GM19372 (cell line): ENCODE data around the gene AREG.
"Not testable (repeated sequence)": the region's sequence is repeated elsewhere in the genome, so short reads cannot be mapped to it uniquely, and the experiment has no call there.

Source experiments
- ATAC-seq: cut with Tn5 transposase; IDR thresholded peaks from one replicate; pipeline ENCODE4 v1.9.1; 2021; ENCODE audit warnings: mild to moderate bottlenecking, low read depth, moderate library complexity; ENCODE audit not compliant: unreplicated experiment

Gene AREG, protein sequence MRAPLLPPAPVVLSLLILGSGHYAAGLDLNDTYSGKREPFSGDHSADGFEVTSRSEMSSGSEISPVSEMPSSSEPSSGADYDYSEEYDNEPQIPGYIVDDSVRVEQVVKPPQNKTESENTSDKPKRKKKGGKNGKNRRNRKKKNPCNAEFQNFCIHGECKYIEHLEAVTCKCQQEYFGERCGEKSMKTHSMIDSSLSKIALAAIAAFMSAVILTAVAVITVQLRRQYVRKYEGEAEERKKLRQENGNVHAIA

GRCh38 chr4:74444891-74445642 is at the start of gene AREG:
TSS of gene AREG (plus strand) at chr4:74445136. CDS start at chr4:74445346, 210 bp downstream.
- ATAC-seq: peak; percentile 90

DNA sequence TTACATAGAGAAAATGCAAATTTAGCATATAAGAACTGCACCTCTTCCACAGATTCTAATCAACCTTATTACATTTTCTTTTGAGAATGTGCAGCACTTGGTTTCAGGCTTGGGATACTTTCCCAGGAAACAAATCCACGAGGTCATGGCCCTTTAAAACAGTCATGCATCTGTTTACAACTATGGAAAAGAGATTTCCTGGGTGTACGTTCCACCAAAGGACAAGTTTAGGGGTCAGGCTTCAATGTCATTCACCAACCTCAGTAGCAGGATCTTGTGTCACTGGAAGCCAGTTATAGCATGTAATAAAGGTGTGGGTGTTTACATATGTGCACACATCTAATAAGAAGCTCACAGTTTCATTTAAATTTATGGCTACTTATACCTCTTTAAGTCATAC is 49.3 kb upstream of the AREG start:
- no peak for ATAC-seq

DNA sequence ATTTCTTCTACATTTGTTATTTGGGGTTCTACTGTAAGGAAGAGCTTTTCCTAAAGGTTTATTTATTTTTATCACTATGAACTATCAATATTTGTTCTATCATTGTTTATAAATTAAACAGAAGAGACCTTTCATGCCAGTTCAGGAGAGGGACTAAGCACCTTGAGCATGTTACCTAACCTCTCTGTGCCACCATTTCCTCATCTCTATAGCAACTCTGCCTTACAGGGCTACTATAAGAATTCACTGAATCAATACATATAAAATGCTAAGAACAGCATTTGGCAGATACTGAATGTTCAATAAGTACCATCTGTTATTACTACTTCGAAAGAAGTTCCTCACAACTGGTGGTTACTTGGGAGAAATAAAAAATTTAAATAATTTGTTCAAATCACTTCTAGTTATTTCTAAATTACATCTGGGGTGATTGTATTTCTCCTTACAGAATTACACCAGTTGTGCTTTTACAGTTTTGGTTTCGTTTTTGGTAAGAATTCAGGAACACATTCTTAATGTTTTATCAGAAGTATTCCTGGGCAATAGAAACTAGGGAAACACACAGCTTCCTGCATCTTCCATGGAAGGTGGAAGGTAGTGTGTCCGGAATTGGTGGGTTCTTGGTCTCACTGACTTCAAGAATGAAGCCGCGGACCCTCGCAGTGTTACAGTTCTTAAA is 47.0 kb upstream of the AREG start:
- ATAC-seq: peak; percentile 49

DNA sequence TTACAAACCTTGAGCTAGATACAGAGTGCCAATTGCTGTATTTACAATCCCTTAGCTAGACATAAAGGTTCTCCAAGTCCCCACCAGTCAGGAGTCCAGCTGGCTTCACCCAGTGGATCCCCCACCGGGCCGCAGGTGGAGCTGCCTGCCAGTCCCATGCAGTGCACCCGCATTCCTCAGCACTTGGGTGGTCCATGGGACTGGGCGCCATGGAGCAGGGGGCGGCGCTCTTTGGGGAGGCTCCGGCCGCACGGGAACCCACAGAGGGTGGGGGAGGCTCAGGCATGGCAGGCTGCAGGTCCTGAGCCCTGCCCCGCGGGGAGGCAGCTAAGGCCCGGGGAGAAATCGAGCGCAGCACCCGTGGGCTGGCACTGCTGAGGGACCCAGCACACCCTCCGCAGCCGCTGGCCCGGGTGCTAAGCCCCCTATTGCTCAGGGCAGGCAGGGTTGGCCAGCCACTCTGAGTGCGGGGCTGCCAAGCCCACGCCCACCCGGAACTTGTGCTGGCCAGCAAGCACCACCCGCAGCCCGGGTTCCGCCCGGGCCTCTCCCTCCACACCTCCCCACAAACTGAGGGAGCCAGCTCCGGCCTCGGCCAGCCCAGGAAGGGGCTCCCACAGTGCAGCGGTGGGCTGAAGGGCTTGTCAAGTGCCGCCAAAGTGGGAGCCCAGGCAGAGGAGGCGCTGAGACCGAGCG is 45.9 kb upstream of the AREG start:
- not testable (repeated sequence) for ATAC-seq

GRCh38 chr4:74400395-74400794 is 44.5 kb upstream of the AREG start:
- ATAC-seq: no peak

- ATAC-seq: peak; percentile 93
These were observed 42.1 kb upstream of the AREG start for GRCh38 chr4:74402692-74403456.

DNA sequence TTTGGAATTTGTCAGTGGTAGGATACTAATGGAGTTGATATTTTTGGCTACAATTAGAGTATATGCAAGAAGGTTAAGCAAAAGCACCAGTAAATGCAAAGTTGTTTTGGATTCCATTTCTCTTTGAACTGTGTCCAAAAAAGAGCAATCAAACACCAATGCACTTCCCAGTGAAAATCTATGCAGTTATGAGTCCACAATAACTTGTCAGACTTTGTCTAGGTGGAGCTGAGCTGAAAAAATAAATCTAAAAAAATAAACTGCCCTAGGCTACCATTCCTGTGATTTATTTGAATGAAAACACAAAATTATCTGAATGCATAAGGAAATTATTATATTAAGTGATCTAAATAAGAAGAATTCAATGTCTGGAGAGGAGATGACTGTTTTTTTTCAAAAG is 37.0 kb upstream of the AREG start:
- no peak for ATAC-seq

- no peak for ATAC-seq
These were observed 36.3 kb upstream of the AREG start for GRCh38 chr4:74408639-74409038.

GRCh38 chr4:74410272-74410671 is 34.7 kb upstream of the AREG start:
- ATAC-seq: no peak

GRCh38 chr4:74412225-74412624 is 32.7 kb upstream of the AREG start:
- no peak for ATAC-seq

DNA sequence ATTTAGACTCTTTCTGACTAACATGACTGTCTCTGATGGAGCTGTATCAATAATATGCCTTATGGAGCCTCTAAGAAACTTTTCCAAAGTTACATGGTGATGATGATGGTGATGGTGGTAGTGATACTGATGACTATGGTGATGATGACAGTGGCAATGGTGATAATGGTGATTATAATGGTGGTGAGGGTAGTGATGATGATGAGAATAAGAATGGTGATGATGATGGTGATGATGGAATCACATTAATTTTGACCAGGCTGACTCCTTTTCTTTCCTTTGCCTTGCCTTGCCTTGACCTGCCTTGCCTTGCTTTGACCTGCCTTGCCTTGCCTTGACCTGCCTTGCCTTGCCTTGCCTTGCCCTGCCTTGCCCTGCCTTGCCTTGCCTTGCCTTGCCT is 31.7 kb upstream of the AREG start:
- ATAC-seq: no peak

DNA sequence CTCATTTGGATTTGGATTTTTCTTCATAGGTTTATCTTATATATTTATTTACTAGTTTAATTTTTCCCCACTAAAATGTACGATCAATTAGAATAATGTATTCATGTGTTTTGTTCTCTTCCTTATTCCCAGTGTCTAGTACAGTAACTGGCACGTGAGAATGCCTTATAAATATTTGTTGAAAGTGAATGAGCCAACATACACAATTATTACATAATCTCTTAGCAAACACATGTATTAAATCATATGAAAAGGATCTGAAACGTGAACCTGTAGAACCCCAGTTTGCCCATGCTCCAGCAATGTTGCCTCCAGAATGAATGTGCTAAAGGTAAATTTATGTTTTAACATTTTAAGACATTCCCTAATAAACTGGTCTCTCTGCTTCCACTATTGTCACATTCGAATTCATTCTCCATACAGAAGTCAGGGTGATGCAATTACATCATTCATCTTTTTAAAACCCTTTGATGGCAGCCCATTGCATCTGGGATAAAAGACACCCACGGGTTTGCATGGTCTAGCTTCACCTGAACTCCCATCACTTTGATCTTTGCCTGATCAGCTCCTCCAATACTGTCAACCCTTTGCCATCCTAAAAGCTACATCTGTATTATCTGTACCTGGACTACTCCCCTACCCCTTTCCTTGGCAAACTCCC is 30.7 kb upstream of the AREG start:
- no peak for ATAC-seq

DNA sequence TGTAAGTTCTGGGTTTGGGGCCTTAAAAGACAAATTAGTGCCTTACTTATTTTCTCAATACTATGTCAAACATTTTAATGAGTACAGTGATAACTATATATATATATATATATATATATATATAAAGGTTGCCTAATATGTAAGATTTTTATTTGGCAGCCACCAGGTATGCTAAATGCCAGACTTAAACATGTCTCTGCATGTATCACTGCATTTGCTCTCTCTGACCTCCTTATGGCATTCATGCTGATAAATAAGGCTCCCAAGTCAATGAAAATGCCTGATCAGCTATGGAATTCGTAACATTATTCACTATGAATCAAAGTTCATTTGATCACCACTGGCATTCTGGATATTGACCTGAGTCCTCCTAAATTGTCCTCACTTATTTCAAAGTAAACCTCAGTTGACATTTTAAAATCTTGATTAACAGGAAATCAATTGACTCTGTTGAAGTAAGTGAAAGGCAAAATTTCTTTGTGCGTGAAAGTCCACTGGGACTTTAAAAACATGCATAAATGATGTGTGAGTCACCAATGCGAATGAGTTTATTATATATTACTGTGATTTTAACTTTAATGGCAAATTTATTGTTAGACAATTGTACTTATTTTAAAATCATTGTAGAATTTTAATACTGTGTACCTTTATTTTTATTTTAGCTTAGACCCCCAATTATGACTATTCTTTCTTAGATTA is 29.2 kb upstream of the AREG start:
- no peak for ATAC-seq

DNA sequence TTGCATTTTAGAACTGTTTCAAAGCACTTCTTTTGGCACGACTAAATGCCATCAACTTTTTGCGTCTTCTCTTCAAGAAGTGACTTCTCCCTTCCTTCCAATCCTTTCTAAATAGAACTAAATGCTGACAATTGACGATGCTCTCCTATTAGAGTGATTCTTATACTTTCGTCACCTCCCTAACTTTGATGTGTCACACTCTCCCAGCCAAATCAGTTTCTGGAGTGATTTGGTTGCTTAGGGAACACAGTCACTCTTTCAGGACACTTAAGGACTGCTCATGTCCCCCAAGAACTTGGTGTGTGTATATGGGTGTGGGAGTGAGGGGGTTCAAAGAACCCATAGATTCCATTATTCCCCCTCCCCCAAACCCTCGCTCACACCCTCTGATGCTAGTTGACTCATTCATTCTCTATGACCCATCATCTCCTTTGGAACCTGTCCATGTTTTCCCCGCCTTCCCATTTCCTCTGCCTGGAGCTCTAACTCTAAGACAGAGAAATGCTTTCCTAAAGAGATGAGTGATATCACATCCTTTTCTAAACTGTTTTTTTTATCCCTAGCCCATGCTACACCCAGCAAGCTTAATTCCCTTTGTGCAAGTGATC is 26.8 kb upstream of the AREG start:
- no peak for ATAC-seq

- ATAC-seq: no peak
These were observed 24.1 kb upstream of the AREG start for GRCh38 chr4:74420863-74421262.

DNA sequence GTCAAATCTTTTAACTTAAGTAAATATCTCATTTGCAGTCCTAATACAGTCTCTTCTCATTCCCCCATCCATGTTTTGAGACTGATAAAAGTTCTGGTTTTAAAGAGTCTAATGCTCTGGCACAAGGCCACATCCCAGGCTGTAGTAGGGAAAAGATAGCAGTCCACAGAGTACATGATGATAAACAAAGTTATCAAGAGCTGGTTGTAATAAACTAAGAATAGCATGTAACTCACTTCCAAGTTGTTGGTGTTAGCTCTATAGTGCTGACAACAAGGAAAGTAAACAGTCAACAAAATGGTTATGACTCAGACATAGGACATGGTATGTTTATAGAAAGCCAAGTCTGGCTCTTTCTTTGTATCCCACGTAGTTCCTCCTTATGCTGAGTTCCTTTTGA is 21.8 kb upstream of the AREG start:
- ATAC-seq: no peak

DNA sequence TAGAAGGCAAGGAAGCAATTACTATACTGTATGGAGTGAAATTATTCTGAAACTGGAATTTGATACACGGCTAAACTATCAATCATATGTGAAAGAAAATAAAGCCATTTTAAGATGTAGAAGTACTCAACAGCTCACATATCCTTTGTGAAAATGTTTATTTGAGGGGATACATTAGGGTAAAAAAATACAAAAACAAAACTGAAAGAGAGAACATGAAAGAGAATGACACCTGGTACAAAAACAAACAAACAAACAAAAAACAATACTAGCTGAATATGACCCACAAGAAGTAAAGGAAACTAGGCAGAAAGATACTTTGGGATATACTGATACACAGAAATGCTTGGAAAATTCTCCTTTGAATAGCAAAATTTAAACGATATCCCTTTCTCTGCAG is 20.8 kb upstream of the AREG start:
- ATAC-seq: no peak

- ATAC-seq: no peak
These were observed 18.8 kb upstream of the AREG start for GRCh38 chr4:74426101-74426500.

GRCh38 chr4:74428276-74428675 is 16.7 kb upstream of the AREG start:
- ATAC-seq: no peak
